ENCODE measurements around the gene AIG1.
"Not testable (repeated sequence)": the region's sequence is repeated elsewhere in the genome, so short reads cannot be mapped to it uniquely, and the experiment has no call there.

AIG1 gene

GRCh38 chr6:143135325-143135724 is 74.6 kb downstream of the AIG1 start:
- DNase-seq = no peak

GRCh38 chr6:143135797-143136561 is 75.3 kb downstream of the AIG1 start:
- no peak for DNase-seq

DNA sequence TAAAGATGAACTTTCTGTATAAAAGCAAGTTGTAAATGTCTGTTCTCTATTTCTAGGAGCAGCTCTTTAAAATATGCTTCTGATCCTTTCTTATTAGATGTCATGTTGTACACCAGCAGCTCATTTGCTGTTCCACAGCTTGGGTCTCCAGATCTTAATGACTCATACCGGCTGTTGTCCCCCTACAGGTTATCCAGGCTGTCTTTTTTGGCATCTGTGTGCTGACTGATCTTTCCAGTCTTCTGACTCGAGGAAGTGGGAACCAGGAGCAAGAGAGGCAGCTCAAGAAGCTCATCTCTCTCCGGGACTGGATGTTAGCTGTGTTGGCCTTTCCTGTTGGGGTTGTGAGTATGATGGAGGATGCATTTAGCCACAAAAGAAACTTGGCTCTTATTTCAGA is 76.0 kb downstream of the AIG1 start:
- no peak for DNase-seq

GRCh38 chr6:143139239-143139784 is 78.6 kb downstream of the AIG1 start:
- no peak for DNase-seq

GRCh38 chr6:143139884-143140283 is 79.2 kb downstream of the AIG1 start:
- DNase-seq = not testable (repeated sequence)

DNA sequence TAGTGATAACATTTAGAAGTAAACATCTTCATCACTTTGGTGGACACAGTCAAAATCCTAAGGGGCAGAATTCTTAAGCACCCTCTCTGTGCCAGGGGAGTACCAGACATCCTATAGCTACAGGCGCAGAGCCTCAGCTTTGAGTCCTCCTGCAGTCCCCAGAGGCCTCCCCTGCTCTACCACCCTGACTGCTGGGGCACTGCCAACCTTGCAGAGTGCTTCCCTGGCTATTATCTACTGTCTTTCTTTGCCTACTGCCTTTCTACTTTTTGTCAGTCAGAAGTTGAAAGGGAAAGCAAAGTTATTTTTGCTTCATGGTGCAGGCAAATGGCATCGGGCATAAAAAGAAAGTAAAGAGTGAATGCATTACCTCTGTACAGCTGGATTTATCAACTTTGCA is 80.1 kb downstream of the AIG1 start:
- no peak for DNase-seq

DNA sequence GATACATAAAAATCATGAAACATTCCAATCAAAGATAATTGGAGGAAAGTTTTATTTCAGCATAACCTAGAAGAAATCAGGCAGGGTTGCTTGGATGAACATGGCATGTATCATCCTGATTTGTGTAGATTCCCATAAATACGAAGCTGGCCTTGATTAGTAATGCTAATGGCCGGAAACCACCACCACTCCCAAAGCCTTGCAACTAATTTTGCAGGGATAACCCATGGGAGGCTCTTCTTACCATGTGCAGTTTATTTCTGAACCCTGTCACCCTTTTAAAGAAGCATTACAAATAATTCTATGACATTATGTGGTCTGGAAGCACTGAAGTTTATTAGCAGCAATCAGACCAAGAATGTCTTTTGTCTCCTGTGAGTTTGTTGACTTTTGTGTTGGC is 80.8 kb downstream of the AIG1 start:
- DNase-seq = no peak

DNA sequence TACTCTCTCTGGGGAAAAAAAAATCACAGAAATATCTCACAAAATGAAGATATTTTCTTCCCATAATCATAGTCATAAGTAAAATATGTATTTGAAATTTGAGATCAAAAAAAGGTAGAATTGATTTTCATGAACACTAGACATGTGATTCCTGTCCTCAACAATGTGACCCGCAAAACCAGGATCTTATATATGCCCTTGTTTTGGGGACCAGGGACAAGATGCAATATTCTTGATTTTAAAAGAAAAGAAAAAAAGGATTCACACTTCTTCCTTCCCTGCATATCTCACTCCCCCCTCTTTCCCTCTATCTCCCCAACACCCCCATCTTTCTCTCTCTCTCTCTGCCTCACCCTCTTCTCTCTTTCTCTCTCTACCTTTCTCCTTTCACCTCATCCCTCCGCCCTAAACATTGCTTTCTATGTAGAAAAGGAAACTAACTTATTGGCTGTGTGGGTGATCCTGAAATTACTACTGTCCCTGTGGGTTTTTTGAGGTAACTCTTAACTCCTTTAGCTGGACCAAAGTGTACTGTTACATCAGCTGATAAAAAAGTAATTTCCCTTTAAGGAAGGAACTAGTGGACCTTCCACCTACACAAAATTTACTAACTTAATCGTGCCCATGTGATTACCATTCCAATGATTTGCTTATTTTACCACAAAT is 85.6 kb downstream of the AIG1 start:
- DNase-seq = no peak

DNA sequence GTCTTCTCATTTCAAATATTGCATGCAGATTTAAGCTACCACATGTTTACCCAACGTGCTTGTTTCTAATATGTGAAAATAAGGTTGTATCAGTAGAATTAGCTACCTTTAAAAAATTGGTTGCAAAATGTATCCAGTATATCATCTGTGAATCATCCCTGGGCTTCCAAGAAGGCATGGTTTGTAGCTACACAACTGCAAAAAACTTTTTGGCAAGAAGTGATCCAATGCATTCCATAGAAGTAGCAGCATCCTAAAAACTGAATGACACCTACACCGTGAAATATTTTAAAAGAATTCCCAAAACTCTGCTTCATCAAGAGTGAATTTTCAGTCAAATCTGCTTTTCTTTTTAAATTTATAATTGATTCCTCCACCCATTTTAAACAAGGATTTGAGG is 89.1 kb downstream of the AIG1 start:
- no peak for DNase-seq

DNA sequence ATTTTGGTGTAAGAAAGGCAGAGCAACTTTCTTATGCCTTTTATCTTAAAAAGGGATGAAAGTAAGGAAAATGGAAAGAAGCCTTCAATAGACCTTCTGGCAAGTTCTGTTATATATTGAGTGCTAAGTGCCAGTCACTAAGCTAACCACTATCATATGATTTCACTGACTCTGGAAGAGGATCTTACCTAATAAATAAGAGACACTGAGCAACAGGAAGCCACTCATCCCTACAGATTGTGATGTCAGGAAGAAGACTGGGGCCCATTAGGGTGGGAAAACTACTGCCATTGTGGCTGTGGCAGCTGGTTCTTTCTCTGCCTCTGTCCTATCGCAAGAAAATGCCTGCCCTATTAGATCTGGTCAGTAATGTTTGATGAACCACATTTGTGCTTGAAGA is 89.6 kb downstream of the AIG1 start:
- DNase-seq = no peak

- DNase-seq = no peak
These were observed 90.7 kb downstream of the AIG1 start for GRCh38 chr6:143151381-143151780.

DNA sequence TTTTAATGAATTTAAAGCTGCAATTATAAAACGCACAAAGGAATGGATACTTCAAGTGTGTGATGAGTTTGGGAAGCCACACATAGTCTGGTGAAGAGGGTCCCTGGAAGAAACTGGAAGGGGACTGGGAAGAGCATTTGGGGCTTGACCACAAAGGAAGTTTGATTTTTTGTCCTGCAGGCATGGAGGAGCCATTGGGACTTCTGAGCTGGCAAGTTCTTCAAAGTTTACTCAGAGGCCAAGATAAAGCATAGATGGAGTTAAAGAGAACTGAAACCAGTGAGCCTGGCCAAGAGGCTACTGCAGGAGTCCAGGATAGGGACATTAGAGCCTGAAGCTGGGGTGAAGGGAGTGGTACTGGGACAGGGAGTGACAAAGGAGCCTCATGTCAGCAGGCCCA is 95.0 kb downstream of the AIG1 start:
- no peak for DNase-seq

GRCh38 chr6:143157131-143157530 is 96.4 kb downstream of the AIG1 start:
- no peak for DNase-seq

- DNase-seq = no peak
These were observed 97.5 kb downstream of the AIG1 start for GRCh38 chr6:143158113-143158581.

DNA sequence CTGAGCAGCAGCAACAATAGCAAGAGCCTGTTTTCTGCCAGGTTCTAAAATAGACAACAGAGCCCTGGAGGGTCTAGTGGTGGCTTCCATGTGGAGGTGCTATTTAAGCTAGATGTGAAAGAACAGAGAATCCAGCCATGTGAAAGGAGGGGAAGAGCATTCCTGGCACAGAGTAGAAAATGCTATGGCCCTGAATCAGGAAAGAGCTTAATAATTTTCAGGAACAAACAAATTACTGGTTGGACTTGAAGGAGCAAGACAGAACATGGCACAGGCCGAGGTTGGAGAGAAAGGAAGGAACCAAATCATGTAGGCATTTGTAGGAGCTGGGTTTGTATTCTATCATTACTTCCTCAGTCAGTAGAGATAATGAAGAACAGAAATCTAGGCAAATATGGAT is 98.3 kb downstream of the AIG1 start:
- no peak for DNase-seq

DNA sequence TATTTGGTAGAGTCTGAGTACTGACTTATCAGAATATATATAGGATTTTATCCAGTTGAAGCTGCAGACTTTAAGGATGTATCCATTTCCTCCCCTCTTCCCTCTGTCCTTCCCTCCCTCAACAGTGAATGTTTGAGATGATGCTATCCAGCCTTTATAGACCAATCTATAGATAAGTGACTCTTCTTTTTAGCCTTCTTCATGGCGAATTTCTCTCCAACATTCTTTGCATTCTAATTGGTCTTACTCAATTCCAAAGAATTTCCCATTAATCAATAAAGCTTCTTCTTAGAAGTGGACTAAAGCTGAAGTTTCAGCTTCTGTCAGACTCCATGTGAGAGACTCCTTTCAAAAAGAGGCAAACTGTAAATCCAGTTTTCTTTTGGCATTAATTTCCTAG is 99.3 kb downstream of the AIG1 start:
- no peak for DNase-seq

GRCh38 chr6:143160439-143161220 is 99.9 kb downstream of the AIG1 start:
- no peak for DNase-seq

DNA sequence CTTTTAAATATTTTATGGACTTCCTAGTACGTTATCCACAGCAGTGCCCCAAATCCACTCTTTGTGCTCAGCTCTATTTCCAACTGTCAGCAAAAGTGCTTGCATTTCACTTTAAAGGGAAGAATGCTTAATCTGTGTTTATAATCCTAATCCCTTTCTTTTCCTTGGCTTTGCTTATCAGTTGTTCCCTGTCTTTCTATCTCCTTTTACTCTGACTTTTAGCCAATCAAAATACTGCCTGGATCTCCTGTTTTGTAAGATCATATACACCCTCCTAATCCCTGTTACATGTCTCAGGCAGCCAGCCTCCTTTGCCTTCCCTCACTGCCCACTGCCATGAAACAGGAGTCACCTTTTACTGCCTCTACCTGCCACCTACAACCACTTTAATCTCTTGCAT is 102.9 kb downstream of the AIG1 start:
- no peak for DNase-seq

GRCh38 chr6:143164565-143165105 is 103.9 kb downstream of the AIG1 start:
- peak in 1 of 3 experiments; percentile 60 for DNase-seq

GRCh38 chr6:143165315-143165855 is 104.7 kb downstream of the AIG1 start:
- no peak for DNase-seq

DNA sequence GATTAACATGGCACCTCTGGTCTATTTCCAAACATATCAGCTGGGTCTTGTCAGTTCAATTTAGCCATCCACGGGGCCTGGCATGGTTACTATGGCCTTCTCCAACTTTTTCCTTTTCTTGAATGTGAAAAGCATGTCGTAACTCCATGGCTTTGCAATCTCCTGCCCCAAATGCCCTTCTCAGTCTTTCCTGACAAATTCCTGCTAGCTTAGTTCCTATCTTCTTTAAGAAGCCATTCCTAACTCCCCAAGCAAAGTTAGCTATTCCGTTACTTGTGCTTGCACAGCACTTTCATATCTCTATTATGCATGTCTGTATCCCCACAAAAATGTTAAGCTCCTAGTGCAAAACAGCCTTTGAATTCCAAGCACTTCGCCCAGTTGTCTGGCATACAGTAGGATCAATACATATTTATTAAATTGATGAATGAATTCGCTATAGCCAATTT is 105.6 kb downstream of the AIG1 start:
- DNase-seq = no peak

- no peak for DNase-seq
These were observed 106.5 kb downstream of the AIG1 start for GRCh38 chr6:143167224-143167623.

DNA sequence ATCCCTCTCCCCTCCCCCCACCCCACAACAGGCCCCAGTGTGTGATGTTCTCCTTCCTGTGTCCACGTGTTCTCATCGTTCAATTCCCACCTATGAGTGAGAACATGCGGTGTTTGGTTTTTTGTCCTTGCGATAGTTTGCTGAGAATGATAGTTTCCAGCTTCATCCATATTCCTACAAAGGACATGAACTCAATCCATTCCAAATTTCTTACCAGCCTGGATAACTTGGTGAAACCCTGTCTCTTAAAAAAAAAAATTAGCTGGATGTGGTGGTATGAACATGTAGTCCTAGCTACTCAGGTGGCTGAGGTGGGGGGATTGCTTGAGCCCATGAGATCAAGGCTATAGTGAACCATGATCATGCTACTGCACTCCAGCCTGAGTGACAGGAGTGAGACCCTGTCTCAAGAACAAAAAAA is 107.7 kb downstream of the AIG1 start:
- DNase-seq = not testable (repeated sequence)

Measured in NCI-H1417 (cell line).